Measurements from ENCODE around the gene GNE. TPM values are rescaled to one million over a fixed set of nuclear protein-coding genes. Genes with fewer than 3 reads are reported as not detected.
A peak's percentile ranks its signal among the peaks of the same experiment; 100 is the strongest.

Gene GNE
- total and polyA plus RNA-seq, 2 of the 8 experiments (the other 6 are each of a cell fraction or from before 2014, with no cell fraction given), result 5.1 to 11.1 TPM

DNA sequence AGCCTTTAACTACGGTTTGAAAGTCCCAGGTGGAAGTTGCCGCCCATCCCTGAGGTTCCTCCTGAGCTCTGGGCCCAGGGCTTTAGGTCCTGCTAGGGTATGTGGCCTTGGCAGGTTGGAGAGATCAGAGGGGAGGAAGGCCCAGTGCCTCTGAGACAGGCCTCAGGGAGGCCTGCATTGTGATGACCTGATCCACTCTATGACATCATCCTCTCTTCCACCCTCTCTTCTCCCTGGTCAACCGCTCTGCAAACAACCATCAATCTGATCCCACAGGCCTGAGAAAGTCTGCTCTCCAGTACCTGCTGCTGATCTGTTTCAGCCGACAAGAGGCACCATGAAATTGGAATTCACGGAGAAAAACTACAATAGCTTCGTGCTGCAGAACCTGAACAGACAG lies 89.1 kb downstream of the GNE start, which contains the start of gene CCIN:
TSS of gene CCIN (plus strand) at position 223 of the 400 bp plus-strand sequence. CDS start at position 338, 115 bp downstream.
- H3K4me3 ChIP-seq (ENCODE audit: extremely low read depth in 1 of 4, insufficient read depth in 2 of 4, low read depth in 3 of 4, low read length in 4 of 4), result no peak within 1 kb of the TSS
- ChIA-PET POLR2A (ENCODE audit: partially characterized antibody) (interaction anchor here (1.1 to 1.6 kb wide), 2 partner anchors 8 to 21 kb away, joined by 3 to 5 read pairs; partner anchors contain the start of gene CLTA), CTCF (ENCODE audit: partially characterized antibody) (interaction anchor here (0.6 to 10.2 kb wide), 15 partner anchors 9 to 255 kb away, joined by 3 to 153 read pairs (median 4); partner anchors contain the start of gene GLIPR2)

More for the DNA sequence above, 89.1 kb downstream of the GNE start, which contains the start of gene CCIN:
- Histone ChIP-seq H2BK15ac (ENCODE audit: low read length) (0 out of 2 replicates have a peak within 1 kb of the TSS, but pooled peaks have one; percentile 40), H3K18ac (ENCODE audit: extremely low read depth, low read length) (no peak within 1 kb of the TSS), H3K56ac (replicated peaks; ENCODE audit: insufficient read length, low read depth, low read length) (no peak within 1 kb of the TSS), H3K79me2 (ENCODE audit: control insufficient read depth in 1 of 2, insufficient read depth in 2 of 2, low read length in 2 of 2) (no peaks in the 10 kb centered on the region), H4K8ac (ENCODE audit: extremely low read depth, insufficient read depth, low read length) (peak within 1 kb of the TSS; percentile 0; the same call in 1 of the 2 replicates), H4K5ac (ENCODE audit: insufficient read length, low read depth, low read length) (no peak within 1 kb of the TSS), H3K79me1 (ENCODE audit: low read depth, low read length) (no peaks in the 10 kb centered on the region), H2BK120ac (replicated peaks; ENCODE audit: low read depth, low read length) (no peak within 1 kb of the TSS), H3K4ac (replicated peaks; ENCODE audit: insufficient read length, low read depth, low read length) (no peak within 1 kb of the TSS), H2BK12ac (ENCODE audit: low read depth, low read length) (no peak within 1 kb of the TSS), H3K27ac (ENCODE audit: low read depth, low read length) (no peak within 1 kb of the TSS), H3K23me2 (ENCODE audit: low read depth, low read length) (peaks cover 2% of the 10 kb centered on the region; the same call in 1 of the 2 replicates), H2AK5ac (ENCODE audit: low read depth, low read length) (no peak within 1 kb of the TSS), H3K23ac (ENCODE audit: insufficient read length) (no peak within 1 kb of the TSS), H4K20me1 (replicated peaks in 1 of 2; ENCODE audit: control insufficient read depth in 1 of 2, insufficient read depth in 2 of 2, low read length in 2 of 2) (no peaks in the 10 kb centered on the region), H2AFZ (ENCODE audit: low read length) (no peak within 1 kb of the TSS), H3K9me3 (ENCODE audit: insufficient read depth in 2 of 2, low read depth in 1 of 2, low read length in 1 of 2) (no peaks in the 10 kb centered on the region), H3K14ac (ENCODE audit: insufficient read length) (no peak within 1 kb of the TSS), H3K9ac (replicated peaks in 1 of 4; ENCODE audit: extremely low read depth in 1 of 4, low read depth in 3 of 4, low read length in 3 of 4) (no peak within 1 kb of the TSS), H3K4me2 (ENCODE audit: insufficient read depth in 1 of 2, low read depth in 2 of 2, low read length in 2 of 2) (no peak within 1 kb of the TSS), H3K4me1 (replicated peaks in 1 of 4; ENCODE audit: control insufficient read depth in 3 of 4, insufficient read depth in 4 of 4, low read length in 3 of 4) (peaks cover 0 to 6% (median 3%) of the 10 kb centered on the region in 4 experiments; a peak in 5 of 7 replicates), H3K27me3 (replicated peaks in 1 of 4; ENCODE audit: control insufficient read depth in 3 of 4, extremely low read depth in 1 of 4, insufficient read depth in 3 of 4, low read length in 3 of 4) (no peaks in the 10 kb centered on the region), H3K36me3 (ENCODE audit: control insufficient read depth in 2 of 4, insufficient read depth in 4 of 4, low read length in 3 of 4) (no peaks in the 10 kb centered on the region), H2BK20ac (ENCODE audit: low read length) (no peak within 1 kb of the TSS), H2BK5ac (ENCODE audit: low read depth, low read length) (no peak within 1 kb of the TSS; the same call in 1 of the 2 replicates), H4K91ac (replicated peaks; ENCODE audit: insufficient read length, low read length) (no peak within 1 kb of the TSS)
- 94% methylated on average over 6 of the region's 6 CpGs; no CpG with 5 or more reads in 1 of the 2 experiments for WGBS, 2 experiments (ENCODE audit: extremely low coverage in 1 of 2, insufficient coverage in 1 of 2, insufficient read length in 1 of 2, insufficient replicate concordance in 2 of 2, low coverage in 1 of 2, low lambda C conversion rate in 2 of 2, missing lambda C conversion rate in 1 of 2)
- DNase-seq (ENCODE audit: low read depth in 1 of 2, low spot score in 2 of 2), result no peak
- TF ChIP-seq SAP30 (IDR thresholded peaks at IDR 0.05; ENCODE audit: insufficient read depth, insufficient replicate concordance, low read length) (no peak), POU5F1 (IDR thresholded peaks at IDR 0.05; ENCODE audit: low read depth, low read length) (no peak), TCF12 (IDR thresholded peaks at IDR 0.05; ENCODE audit: low read depth, low read length) (no peak), CHD2 (IDR thresholded peaks at IDR 0.05; ENCODE audit: low read length) (no peak), CBX5 (IDR thresholded peaks at IDR 0.05; ENCODE audit: low read depth, low read length) (no peak), SP1 (IDR thresholded peaks at IDR 0.05; ENCODE audit: low read depth, low read length) (no peak), HDAC2 (IDR thresholded peaks at IDR 0.05; ENCODE audit: borderline replicate concordance in 1 of 2, low read depth in 2 of 2, low read length in 2 of 2) (no peak), JUN (IDR thresholded peaks at IDR 0.05; ENCODE audit: low read depth, low read length) (no peak), RAD21 (IDR thresholded peaks at IDR 0.05 in 1 of 2, conservative IDR thresholded peaks at IDR 0.05 in 1 of 2; ENCODE audit: low read depth in 2 of 2, low read length in 2 of 2) (no peak), MAFK (IDR thresholded peaks at IDR 0.05; ENCODE audit: low read depth, low read length) (no peak), SRF (IDR thresholded peaks at IDR 0.05; ENCODE audit: low read depth, low read length) (no peak), BRCA1 (IDR thresholded peaks at IDR 0.05; ENCODE audit: low read depth, low read length) (no peak), RNF2 (IDR thresholded peaks at IDR 0.05; ENCODE audit: borderline replicate concordance, low read depth, low read length, missing control alignments, poor library complexity, severe bottlenecking) (no peak)
- FAIRE-seq, result no peak

Data from H1 (cell line).